A549 (cell line): ENCODE data around the gene WNT2. TPM values are rescaled to one million over a fixed set of nuclear protein-coding genes. Genes with fewer than 3 reads are reported as not detected.
"Not testable (repeated sequence)": the region's sequence is repeated elsewhere in the genome, so short reads cannot be mapped to it uniquely, and the experiment has no call there.

Experiments used
- ATAC-seq, 2 experiments: fragments of 200-7000 bp in 1 of 2; fragments of >200 bp in 1 of 2; cut with Nextera tagmentation in 1 of 2; cut with Tn5 transposase in 1 of 2; 3 replicates each; pipeline versions ENCODE4 v1.8.0 to v1.9.1; 2018 to 2020; ENCODE audit warnings: mild to moderate bottlenecking in 1 of 2, moderate library complexity in 1 of 2
- CTCF ChIA-PET: fragments of 300-600 bp; sonication (Branson Sonifier 250); formaldehyde crosslinking; extraction: SDS; loops from one replicate; lab custom pipeline; 2021; ENCODE audit warnings: antibody characterized with exemption, inconsistent platforms; lab: Yijun Ruan, JAX
- POLR2A ChIA-PET: fragments of 350-600 bp; formaldehyde crosslinking; extraction: SDS; loops from one replicate; lab custom pipeline; 2021; ENCODE audit warnings: antibody characterized with exemption, inconsistent platforms; lab: Yijun Ruan, JAX
- DNase-seq, 2 experiments: peaks; one replicate each; pipeline versions ENCODE4 v3.0.0 to v3.0.0-alpha.2; 2011 to 2016; ENCODE audit warnings: low read depth in 1 of 2, low spot score in 1 of 2
- FAIRE-seq: peaks from 2 replicates; lab custom pipeline; 2011; peaks lifted over from hg19 to GRCh38; lab: Jason Lieb, UNC
- H3K27ac ChIP-seq, 2 experiments: fragments of >200 bp; sonication (Bioruptor Twin); formaldehyde crosslinking; 3 replicates each; pipeline ENCODE4 v1.5.1; 2016 to 2017
- H3K4me1 ChIP-seq: fragments of >200 bp; sonication (Bioruptor Twin); formaldehyde crosslinking; 3 replicates; pipeline ENCODE4 v1.6.1; 2016
- H3K4me2 ChIP-seq: fragments of >200 bp; sonication (Bioruptor Twin); formaldehyde crosslinking; 3 replicates; pipeline ENCODE4 v1.6.1; 2016
- H3K4me3 ChIP-seq: fragments of >200 bp; sonication (Bioruptor Twin); formaldehyde crosslinking; 3 replicates; pipeline ENCODE4 v1.5.1; 2016
- H3K9me3 ChIP-seq: fragments of >200 bp; sonication (Bioruptor Twin); formaldehyde crosslinking; 3 replicates; pipeline ENCODE4 v1.6.1; 2016
- CBX8 ChIP-seq: fragments of 200-600 bp; sonication (generic); IDR thresholded peaks from 2 replicates; pipeline ENCODE4 v1.6.1; 2016
- EP300 ChIP-seq, 2 experiments: fragments of >200 bp; sonication (Bioruptor Twin); formaldehyde crosslinking; IDR thresholded peaks; 2 replicates in 1 of 2; 3 replicates in 1 of 2; pipeline ENCODE4 v1.6.1; 2016 to 2017
- ESRRA ChIP-seq: fragments of 150-350 bp; IDR thresholded peaks from 2 replicates; pipeline ENCODE4 v1.6.1; 2014; ENCODE audit warnings: mild to moderate bottlenecking, low read length, borderline replicate concordance
- FOSL2 ChIP-seq, 2 experiments: fragments of 450-650 bp in 1 of 2; fragments of >200 bp in 1 of 2; sonication (Bioruptor Twin) in 1 of 2; formaldehyde crosslinking; IDR thresholded peaks; 2 replicates each; pipeline versions ENCODE4 v1.5.0 to v1.6.1; 2016 to 2020; ENCODE audit warnings: mild to moderate bottlenecking in 1 of 2, moderate library complexity in 1 of 2
- FOXS1 ChIP-seq: fragments of 250-450 bp; sonication (Bioruptor Pico); IDR thresholded peaks from 2 replicates; pipeline ENCODE4 v1.5.0; 2020; ENCODE audit warnings: mild to moderate bottlenecking, moderate library complexity
- GATA3 ChIP-seq: IDR thresholded peaks from 2 replicates; pipeline ENCODE4 v1.6.1; 2012; ENCODE audit warnings: borderline replicate concordance
- HDAC2 ChIP-seq: fragments of 200-600 bp; sonication (generic); IDR thresholded peaks from 2 replicates; pipeline ENCODE4 v1.6.1; 2016
- HOXA7 ChIP-seq: fragments of 250-450 bp; sonication (Bioruptor Pico); IDR thresholded peaks from 2 replicates; pipeline ENCODE4 v1.5.0; 2020; ENCODE audit warnings: mild to moderate bottlenecking, moderate library complexity
- MAFK ChIP-seq: fragments of 450-650 bp; IDR thresholded peaks from 2 replicates; pipeline ENCODE4 v1.6.1; 2014; ENCODE audit not compliant: partially characterized antibody
- MAZ ChIP-seq: fragments of 150-350 bp; IDR thresholded peaks from 2 replicates; pipeline ENCODE4 v1.6.1; 2014; ENCODE audit warnings: antibody characterized with exemption, low read depth, low read length, borderline replicate concordance
- MYC ChIP-seq: IDR thresholded peaks from 2 replicates; pipeline ENCODE4 v1.6.1; 2012; ENCODE audit warnings: mild to moderate bottlenecking, inconsistent platforms, low read length, improper control_type of control experiment, borderline replicate concordance
- NPAS2 ChIP-seq: fragments of 250-450 bp; sonication (Bioruptor Pico); IDR thresholded peaks from 2 replicates; pipeline ENCODE4 v1.8.0; 2022; ENCODE audit warnings: mild to moderate bottlenecking, moderate library complexity, borderline replicate concordance
- RCOR1 ChIP-seq: fragments of 150-350 bp; IDR thresholded peaks from 2 replicates; pipeline ENCODE4 v1.6.1; 2014; ENCODE audit warnings: antibody characterized with exemption, low read length, low read depth
- RFX5 ChIP-seq: fragments of 450-650 bp; IDR thresholded peaks from 2 replicates; pipeline ENCODE4 v1.7.1; 2014; ENCODE audit warnings: antibody characterized with exemption, mild to moderate bottlenecking, moderate library complexity
- TP53 ChIP-seq: fragments of 250-450 bp; sonication (Bioruptor Pico); IDR thresholded peaks from 2 replicates; pipeline ENCODE4 v1.5.0; 2021; ENCODE audit warnings: mild to moderate bottlenecking, moderate library complexity
- ZC3H11A ChIP-seq: fragments of 450-650 bp; IDR thresholded peaks from 2 replicates; pipeline ENCODE4 v1.6.1; 2014; ENCODE audit warnings: antibody characterized with exemption, mild to moderate bottlenecking
- ZSCAN20 ChIP-seq: fragments of 250-450 bp; sonication (Bioruptor Pico); IDR thresholded peaks from 2 replicates; pipeline ENCODE4 v1.8.0; 2022; ENCODE audit warnings: mild to moderate bottlenecking, moderate library complexity
- WGBS: methylation state at CpG from one replicate; pipeline ENCODE4 v1.1.6; 2017; ENCODE audit errors: missing lambda C conversion rate; 5-methylcytosine and 5-hydroxymethylcytosine counted together
- polyA plus RNA-seq, 4 experiments: library from polyadenylated mRNA; depleted of rRNA in 3 of 4; stranded (reverse); fragments of >200 nt; fragmentation: RNase III in 1 of 4; extraction: RNeasy Plus Mini Kit Qiagen cat#74134 plus additional on column Dnase treatment in 1 of 4; gene quantifications; 2 replicates in 3 of 4; 3 replicates in 1 of 4; pipeline ENCODE4 v1.2.3, GENCODE V29; 2011 to 2017
- TF ChIP-seq, protein P1 (sequence below): fragments of 150-350 bp; IDR thresholded peaks from 2 replicates; pipeline ENCODE4 v1.6.1; 2014; ENCODE audit warnings: low read depth, mild to moderate bottlenecking, low read length
- TF ChIP-seq, protein P2 (sequence below): fragments of >200 bp; sonication (Bioruptor Twin); formaldehyde crosslinking; IDR thresholded peaks from 2 replicates; pipeline ENCODE4 v1.6.1; 2016
- TF ChIP-seq, protein P3 (sequence below): fragments of 250-450 bp; sonication (Bioruptor Pico); IDR thresholded peaks from 2 replicates; pipeline ENCODE4 v1.5.0; 2021; ENCODE audit warnings: mild to moderate bottlenecking, moderate library complexity, borderline replicate concordance
- TF ChIP-seq, protein P4 (sequence below): IDR thresholded peaks from 2 replicates; pipeline ENCODE4 v1.6.1; 2012
- TF ChIP-seq, protein P5 (sequence below): IDR thresholded peaks from 2 replicates; pipeline ENCODE4 v1.6.1; 2012; ENCODE audit warnings: low read depth, borderline replicate concordance

WNT2 gene
- polyA plus RNA-seq, 2 of the 4 experiments (the other 2 are of a cell fraction): not detected

DNA sequence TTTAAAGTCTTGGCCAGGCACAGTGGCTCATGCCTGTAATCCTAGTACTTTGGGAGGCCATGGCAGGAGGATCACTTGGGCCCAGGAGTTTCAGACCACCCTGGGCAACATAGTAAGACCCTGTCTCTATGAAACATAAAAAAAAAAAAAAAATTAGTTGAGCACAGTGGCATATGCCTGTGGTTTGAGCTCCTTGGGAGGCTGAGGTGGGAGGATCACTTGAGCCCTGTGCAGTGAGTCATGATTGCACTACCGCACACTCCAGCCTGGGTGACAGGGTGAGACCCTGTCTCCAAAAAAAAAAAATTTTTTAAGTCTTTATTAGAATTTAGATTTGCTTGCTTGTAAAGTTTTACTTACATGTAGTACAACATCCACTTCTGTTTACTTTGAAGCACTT lies 14.0 kb downstream of the WNT2 start:
- Histone ChIP-seq H3K4me1 (no peaks in the 10 kb centered on the region), H3K4me3 (no peak overlapping the region), H3K9me3 (peaks cover 4% of the 10 kb centered on the region; the same call in 1 of the 3 replicates), H3K27ac (no peak overlapping the region), H3K4me2 (no peak overlapping the region)
- CTCF ChIA-PET: interaction anchor here (0.5 to 1.6 kb wide), 2 partner anchors 10 to 1219 kb away, joined by 3 to 5 read pairs; no protein-coding TSS in a partner anchor
- no peak for DNase-seq
- POLR2A ChIA-PET: no interaction called here
- no peak for ATAC-seq
- WGBS: 80% methylated on average over 1 of the region's 1 CpG
- FAIRE-seq: no peak
- TF ChIP-seq ESRRA: no peak
- TF ChIP-seq TP53 (CRISPR knock-in tag): no peak
- no peak for TF ChIP-seq MAZ
- TF ChIP-seq, protein P1, sequence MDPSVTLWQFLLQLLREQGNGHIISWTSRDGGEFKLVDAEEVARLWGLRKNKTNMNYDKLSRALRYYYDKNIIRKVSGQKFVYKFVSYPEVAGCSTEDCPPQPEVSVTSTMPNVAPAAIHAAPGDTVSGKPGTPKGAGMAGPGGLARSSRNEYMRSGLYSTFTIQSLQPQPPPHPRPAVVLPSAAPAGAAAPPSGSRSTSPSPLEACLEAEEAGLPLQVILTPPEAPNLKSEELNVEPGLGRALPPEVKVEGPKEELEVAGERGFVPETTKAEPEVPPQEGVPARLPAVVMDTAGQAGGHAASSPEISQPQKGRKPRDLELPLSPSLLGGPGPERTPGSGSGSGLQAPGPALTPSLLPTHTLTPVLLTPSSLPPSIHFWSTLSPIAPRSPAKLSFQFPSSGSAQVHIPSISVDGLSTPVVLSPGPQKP: no peak
- TF ChIP-seq HDAC2: no peak
- TF ChIP-seq RCOR1: no peak
- TF ChIP-seq, protein P2, sequence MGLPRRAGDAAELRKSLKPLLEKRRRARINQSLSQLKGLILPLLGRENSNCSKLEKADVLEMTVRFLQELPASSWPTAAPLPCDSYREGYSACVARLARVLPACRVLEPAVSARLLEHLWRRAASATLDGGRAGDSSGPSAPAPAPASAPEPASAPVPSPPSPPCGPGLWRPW: no peak
- TF ChIP-seq ZSCAN20: no peak
- no peak for TF ChIP-seq NPAS2 (CRISPR knock-in tag)
- no peak for TF ChIP-seq HOXA7 (CRISPR knock-in tag)
- TF ChIP-seq, protein P3, sequence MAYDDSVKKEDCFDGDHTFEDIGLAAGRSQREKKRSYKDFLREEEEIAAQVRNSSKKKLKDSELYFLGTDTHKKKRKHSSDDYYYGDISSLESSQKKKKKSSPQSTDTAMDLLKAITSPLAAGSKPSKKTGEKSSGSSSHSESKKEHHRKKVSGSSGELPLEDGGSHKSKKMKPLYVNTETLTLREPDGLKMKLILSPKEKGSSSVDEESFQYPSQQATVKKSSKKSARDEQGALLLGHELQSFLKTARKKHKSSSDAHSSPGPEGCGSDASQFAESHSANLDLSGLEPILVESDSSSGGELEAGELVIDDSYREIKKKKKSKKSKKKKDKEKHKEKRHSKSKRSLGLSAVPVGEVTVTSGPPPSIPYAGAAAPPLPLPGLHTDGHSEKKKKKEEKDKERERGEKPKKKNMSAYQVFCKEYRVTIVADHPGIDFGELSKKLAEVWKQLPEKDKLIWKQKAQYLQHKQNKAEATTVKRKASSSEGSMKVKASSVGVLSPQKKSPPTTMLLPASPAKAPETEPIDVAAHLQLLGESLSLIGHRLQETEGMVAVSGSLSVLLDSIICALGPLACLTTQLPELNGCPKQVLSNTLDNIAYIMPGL (CRISPR knock-in tag): no peak

DNA sequence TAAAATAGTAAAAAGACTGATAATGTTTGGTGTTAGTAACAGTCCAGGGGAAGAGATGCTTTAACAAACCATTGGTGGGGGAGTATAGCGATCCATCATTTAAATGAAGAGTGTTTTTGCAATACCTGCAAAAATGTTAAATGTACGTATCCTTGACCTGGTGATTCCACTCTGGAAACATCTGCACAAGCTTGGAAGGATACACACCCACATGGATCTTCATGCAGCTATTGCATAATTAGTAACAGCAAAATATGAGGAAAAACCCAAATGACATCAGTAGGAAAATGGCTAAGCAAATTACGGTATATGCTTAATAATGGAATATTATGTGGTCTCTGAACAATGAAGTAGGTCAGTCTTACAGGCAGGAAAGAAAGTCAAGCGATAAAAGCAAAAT lies 20.5 kb downstream of the WNT2 start:
- WGBS: 60% methylated on average over 4 of the region's 4 CpGs
- POLR2A ChIA-PET: no interaction called here
- Histone ChIP-seq H3K4me3 (no peak overlapping the region), H3K4me2 (no peak overlapping the region), H3K27ac (no peak overlapping the region), H3K9me3 (peaks cover 7% of the 10 kb centered on the region; the same call in 1 of the 3 replicates), H3K4me1 (no peaks in the 10 kb centered on the region)
- CTCF ChIA-PET: no interaction called here
- DNase-seq (no peak), ATAC-seq (no peak), FAIRE-seq (no peak)
- TF ChIP-seq RFX5: no peak
- TF ChIP-seq MYC: no peak
- TF ChIP-seq FOXS1 (CRISPR knock-in tag): no peak
- TF ChIP-seq, protein P4, sequence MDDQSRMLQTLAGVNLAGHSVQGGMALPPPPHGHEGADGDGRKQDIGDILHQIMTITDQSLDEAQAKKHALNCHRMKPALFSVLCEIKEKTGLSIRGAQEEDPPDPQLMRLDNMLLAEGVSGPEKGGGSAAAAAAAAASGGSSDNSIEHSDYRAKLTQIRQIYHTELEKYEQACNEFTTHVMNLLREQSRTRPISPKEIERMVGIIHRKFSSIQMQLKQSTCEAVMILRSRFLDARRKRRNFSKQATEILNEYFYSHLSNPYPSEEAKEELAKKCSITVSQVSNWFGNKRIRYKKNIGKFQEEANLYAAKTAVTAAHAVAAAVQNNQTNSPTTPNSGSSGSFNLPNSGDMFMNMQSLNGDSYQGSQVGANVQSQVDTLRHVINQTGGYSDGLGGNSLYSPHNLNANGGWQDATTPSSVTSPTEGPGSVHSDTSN: no peak
- TF ChIP-seq ZC3H11A: no peak
- TF ChIP-seq, protein P5, sequence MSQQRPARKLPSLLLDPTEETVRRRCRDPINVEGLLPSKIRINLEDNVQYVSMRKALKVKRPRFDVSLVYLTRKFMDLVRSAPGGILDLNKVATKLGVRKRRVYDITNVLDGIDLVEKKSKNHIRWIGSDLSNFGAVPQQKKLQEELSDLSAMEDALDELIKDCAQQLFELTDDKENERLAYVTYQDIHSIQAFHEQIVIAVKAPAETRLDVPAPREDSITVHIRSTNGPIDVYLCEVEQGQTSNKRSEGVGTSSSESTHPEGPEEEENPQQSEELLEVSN: no peak
- TF ChIP-seq HOXA7 (CRISPR knock-in tag): no peak
- no peak for TF ChIP-seq FOSL2 (IDR thresholded peaks at IDR 0.05)
- no peak for TF ChIP-seq FOSL2 (CRISPR knock-in tag; IDR thresholded peaks at IDR 0.05)
- no peak for TF ChIP-seq CBX8
- no peak for TF ChIP-seq MAFK
- no peak for TF ChIP-seq TP53 (CRISPR knock-in tag)
- TF ChIP-seq EP300 (IDR thresholded peaks at IDR 0.05): no peak
- TF ChIP-seq NPAS2 (CRISPR knock-in tag): no peak
- TF ChIP-seq, protein P1: no peak
- TF ChIP-seq, protein P3 (CRISPR knock-in tag): no peak
- no peak for TF ChIP-seq GATA3

DNA sequence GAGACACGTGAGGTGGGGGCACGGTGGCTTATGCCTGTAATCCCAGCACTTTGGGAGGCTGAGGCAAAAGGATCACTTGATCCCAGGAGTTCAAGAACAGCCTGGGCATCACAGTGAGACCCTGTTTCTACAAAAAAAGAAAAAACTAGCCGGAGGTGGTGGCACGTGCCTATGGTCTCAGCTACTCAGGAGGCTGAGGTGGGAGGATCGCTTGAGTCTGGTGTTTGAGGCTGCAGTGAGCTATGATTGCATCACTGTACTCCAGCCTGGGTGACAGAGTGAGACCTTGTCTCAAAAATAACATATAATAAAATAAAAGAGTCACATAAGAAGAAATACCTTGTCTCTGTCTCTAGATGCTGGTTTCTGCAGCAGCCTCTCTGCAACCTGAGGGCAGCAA lies 22.4 kb downstream of the WNT2 start:
- H3K4me2 ChIP-seq, CTCF ChIA-PET, FAIRE-seq, ATAC-seq, DNase-seq, H3K4me3 ChIP-seq, H3K4me1 ChIP-seq, H3K27ac ChIP-seq, POLR2A ChIA-PET, H3K9me3 ChIP-seq: not testable (repeated sequence)
- WGBS: 34% methylated on average over 5 of the region's 5 CpGs
